Measurements from ENCODE around the gene IL26. TPM values are rescaled to one million over a fixed set of nuclear protein-coding genes. Genes with fewer than 3 reads are reported as not detected.

Gene IL26
- total RNA-seq, 4 donors from 2014 or later = not detected

GRCh38 chr12:68268967-68269366 is 43.4 kb upstream of the IL26 start:
- DNase-seq = no peak
- Histone ChIP-seq H3K27me3 (no peaks in the 10 kb centered on the region), H3K9me3 (no peaks in the 10 kb centered on the region), H3K36me3 (no peaks in the 10 kb centered on the region), H3K27ac (no peak overlapping the region), H3K4me3 (no peak overlapping the region), H3K4me1 (no peaks in the 10 kb centered on the region)
- no peak for TF ChIP-seq CTCF (IDR thresholded peaks at IDR 0.05)
- TF ChIP-seq POLR2A (IDR thresholded peaks at IDR 0.05) = no peak

DNA sequence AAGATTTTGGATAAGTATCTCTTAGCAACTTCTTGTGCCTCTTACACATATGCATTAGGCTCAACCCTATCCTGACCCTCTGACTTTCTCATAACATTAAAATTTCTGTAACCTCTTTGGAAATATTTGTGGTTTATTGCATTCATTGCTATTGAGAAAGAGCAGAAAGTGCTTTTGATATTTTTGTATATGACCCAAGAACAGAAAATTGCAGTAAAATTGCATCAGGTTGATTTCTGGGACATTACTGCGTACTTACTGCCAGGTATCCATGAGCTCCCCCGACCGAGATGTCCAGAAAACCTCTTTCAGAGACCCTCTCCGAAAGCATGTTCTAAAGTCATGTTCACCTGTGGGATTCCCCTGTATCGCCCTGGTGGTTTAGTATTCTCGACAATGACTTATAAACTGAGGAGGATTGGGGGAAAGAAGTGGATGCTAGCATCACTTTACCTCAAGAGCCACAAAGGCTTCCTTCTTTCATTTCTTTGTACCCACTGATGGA is 42.3 kb upstream of the IL26 start:
- Histone ChIP-seq H3K27me3 (no peaks in the 10 kb centered on the region), H3K4me1 (no peaks in the 10 kb centered on the region), H3K36me3 (no peaks in the 10 kb centered on the region), H3K4me3 (no peak overlapping the region), H3K9me3 (no peaks in the 10 kb centered on the region), H3K27ac (no peak overlapping the region)
- TF ChIP-seq CTCF (IDR thresholded peaks at IDR 0.05) = no peak
- TF ChIP-seq POLR2A (IDR thresholded peaks at IDR 0.05) = no peak
- DNase-seq = no peak

GRCh38 chr12:68264857-68265256 is 39.2 kb upstream of the IL26 start:
- Histone ChIP-seq H3K4me1 (no peaks in the 10 kb centered on the region), H3K27me3 (no peaks in the 10 kb centered on the region), H3K27ac (no peak overlapping the region), H3K4me3 (no peak overlapping the region), H3K9me3 (no peaks in the 10 kb centered on the region), H3K36me3 (no peaks in the 10 kb centered on the region)
- TF ChIP-seq POLR2A (IDR thresholded peaks at IDR 0.05) (no peak), CTCF (IDR thresholded peaks at IDR 0.05) (no peak)
- DNase-seq = no peak

- TF ChIP-seq POLR2A (IDR thresholded peaks at IDR 0.05) = no peak
- TF ChIP-seq CTCF (IDR thresholded peaks at IDR 0.05) = no peak
- H3K4me1 ChIP-seq = no peaks in the 10 kb centered on the region
- no peak for DNase-seq
- no peaks in the 10 kb centered on the region for H3K27me3 ChIP-seq
- no peaks in the 10 kb centered on the region for H3K36me3 ChIP-seq
- H3K27ac ChIP-seq = no peak overlapping the region
- H3K4me3 ChIP-seq = no peak overlapping the region
- H3K9me3 ChIP-seq = no peaks in the 10 kb centered on the region
Observed at GRCh38 chr12:68264158-68264855, 38.7 kb upstream of the IL26 start.

- DNase-seq = no peak
- Histone ChIP-seq H3K4me3 (no peak overlapping the region), H3K27ac (no peak overlapping the region), H3K4me1 (no peaks in the 10 kb centered on the region), H3K27me3 (no peaks in the 10 kb centered on the region), H3K36me3 (no peaks in the 10 kb centered on the region), H3K9me3 (no peaks in the 10 kb centered on the region)
- TF ChIP-seq POLR2A (IDR thresholded peaks at IDR 0.05) (no peak), CTCF (IDR thresholded peaks at IDR 0.05) (no peak)
Observed at GRCh38 chr12:68263366-68263765, 37.8 kb upstream of the IL26 start.
